GM19240 (cell line): Measurements from ENCODE around the gene FHIT.

Experiments
- DNase-seq: peaks from one replicate; pipeline ENCODE4 v3.0.0; 2011; ENCODE audit warnings: low spot score; ENCODE audit not compliant: insufficient read length

Gene FHIT

DNA sequence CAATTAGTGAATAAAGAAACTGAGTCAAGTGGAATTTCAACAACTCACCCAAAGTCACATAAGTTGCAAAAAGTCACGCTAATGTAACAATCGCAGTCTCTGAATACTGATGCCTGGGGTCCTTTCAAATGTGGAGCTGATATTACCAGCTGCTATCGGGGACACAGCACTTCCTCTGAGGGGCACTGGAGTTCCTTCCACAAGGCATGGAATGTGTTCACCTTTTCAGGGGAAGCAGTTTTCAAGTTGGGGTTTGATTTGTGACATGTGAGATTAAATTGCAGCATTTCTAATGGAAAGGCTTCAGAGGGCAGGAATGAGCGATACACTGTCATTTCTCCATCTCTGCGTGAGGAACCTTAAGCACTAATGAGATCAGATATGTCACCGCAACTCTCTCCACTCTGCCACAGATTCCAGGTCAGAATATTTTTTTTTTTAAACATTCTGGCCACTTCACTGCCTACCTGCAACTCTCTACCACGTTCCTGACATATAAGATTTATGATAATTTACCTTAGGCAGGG lies 1394.3 kb downstream of the FHIT start:
- DNase-seq: no peak

DNA sequence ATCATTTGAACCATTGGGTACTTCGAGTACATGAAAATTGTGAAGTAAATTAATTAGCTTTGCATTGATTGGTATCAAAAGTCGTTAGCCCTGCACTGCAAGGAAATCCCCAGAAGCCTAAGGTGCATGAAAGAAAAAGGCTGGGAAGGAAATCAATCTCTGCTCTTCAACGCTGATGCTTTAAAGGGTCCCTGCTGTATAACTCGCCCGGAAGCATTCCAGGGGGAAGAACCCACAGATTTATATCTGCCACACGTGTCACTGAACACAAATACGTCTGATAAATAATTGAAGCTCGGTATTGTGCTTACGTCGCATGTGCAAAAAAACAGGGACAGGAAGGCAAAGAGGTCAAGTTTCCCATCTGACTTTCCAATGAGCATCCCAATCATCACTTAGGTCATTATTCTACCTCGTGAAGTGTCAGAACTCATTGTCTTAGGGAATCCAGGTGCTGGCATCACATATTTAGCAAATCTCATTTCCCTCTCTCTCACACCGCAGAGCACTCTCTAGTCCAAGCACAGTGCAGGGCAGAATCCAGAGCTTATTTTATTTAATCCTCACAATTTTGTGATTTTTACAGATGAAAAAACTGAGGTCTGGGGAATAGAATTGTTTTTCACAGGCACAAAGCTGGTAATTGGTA lies 1397.1 kb downstream of the FHIT start:
- no peak for DNase-seq

GRCh38 chr3:59850417-59850816 lies 1400.8 kb downstream of the FHIT start:
- no peak for DNase-seq

- DNase-seq: no peak
These were observed 1405.9 kb downstream of the FHIT start for GRCh38 chr3:59845386-59845785.

- no peak for DNase-seq
These were observed 1407.4 kb downstream of the FHIT start for GRCh38 chr3:59843821-59844220.

DNA sequence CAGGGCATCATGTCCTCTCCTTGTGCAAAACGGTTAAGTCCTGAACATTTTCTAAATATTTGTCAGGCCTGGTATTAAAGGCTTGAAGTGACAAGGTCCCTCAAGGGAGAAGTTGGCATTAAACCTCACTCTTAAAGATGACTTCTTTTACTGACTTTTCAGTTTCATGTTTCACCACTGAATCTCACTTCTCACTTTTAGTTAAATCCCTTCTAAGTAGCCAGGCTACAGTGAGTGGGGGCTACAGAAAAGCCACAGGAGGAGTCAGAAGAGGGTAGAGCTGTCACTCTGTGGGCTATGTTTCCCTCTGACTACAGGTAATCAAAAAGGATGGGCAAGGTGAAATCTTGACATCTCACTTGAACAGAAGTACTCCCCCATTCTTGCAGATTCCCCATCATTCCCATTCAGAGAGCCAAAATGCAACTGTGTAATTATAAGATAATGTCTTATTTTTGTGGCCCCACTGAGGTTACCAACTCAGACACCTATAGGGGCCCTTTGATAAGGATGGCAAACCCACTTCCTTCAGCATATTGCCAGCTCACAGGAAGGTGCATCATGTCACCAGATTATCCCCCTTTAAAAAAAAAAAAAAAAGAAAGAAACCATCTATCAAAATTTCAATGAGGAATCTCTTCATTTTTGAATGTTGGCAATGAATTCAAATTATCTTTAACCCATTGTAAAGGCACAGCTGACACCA lies 1411.3 kb downstream of the FHIT start:
- peak; percentile 11 for DNase-seq

DNA sequence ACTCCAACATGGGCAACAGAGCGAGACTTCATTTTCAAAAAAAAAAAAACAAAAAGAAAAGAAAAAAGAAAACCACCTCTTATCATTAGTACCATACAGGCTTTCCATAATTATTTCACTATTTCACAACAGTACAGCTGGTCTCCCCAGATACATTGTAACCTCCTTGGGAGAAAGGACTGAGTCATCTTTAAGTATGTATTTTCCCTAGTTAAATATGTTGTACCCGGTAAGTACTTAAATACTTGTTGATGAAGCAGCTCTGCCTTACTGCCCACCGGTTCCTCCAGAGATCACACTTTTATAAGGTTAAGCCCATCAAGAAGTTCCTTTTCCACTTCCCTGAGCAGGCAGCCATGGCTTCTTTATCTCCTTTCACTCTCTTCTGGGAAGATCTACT lies 1412.0 kb downstream of the FHIT start:
- no peak for DNase-seq

DNA sequence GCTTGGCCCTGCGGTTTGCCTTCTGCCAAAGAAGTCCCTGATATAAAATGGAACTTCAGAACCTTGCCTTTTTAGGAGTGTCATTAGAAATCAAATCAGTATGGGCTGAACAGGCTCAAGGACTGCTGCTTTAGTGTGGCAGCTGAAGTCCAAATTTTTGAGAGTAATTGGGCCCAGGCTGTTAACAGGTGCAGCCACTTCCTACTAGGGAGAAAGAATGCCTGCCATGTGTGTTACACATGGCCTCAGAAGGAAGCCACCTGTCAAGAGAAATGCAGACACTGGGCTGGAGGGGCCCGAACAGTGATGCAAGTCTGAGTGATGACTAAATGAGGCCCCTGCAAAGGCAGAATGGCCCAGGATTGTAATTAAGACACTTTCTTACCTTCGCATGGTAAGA lies 1414.7 kb downstream of the FHIT start:
- no peak for DNase-seq

DNA sequence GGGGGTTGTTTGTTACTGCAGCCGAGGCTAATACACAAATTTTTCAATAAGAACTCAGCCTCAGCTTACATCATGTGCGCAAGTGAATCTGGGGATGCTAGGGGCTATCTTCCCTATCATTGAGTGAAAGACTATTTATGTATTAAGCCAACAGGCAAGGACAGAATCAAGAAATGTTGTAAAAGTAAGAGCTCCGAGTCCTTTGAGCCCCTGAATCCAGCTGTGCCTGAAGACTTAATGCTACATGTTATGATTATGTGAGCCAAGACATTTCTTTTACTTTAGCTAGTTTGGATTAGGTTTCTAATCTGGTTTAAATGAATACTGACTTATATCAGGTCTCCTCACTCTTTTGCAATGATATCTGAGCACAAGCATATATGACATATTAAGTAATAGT lies 1418.5 kb downstream of the FHIT start:
- no peak for DNase-seq

GRCh38 chr3:59832241-59832640 lies 1419.0 kb downstream of the FHIT start:
- no peak for DNase-seq

DNA sequence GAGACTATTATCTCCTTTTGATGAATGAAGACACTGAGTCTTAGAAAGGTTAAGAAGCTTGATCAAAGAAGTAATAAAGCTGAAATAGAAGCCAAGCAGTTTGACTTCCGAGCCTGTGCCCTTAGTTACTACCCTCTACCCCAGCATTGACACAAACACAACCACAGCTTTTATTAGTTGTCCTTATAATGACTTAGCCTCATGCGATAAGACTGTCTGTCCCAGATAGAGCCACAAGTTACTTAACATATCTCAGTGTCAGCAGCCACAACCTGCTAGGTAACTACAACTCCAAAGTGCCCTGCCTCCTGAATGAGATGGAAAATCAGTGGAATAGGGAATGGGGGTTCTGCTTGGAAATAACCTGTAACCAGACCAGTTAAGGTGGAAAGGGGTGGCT lies 1419.9 kb downstream of the FHIT start:
- no peak for DNase-seq

DNA sequence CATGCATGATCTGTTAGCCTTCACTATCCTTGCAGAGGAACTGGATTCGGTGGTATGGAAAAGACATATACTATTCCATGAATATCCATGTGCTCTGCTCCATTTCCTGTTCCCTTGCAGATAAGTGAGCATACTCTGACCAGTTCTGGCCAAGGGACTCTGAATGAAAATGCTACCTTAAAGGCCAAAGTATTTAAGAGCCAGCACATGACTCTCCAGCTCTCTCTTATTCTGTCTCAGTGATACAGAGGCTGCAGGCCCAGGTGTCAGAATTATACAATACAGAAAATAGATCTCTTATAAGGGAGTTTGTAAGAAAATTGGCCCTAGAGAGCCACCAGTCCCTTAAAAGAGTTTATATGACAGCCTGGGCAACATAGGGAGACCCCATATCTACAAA lies 1421.7 kb downstream of the FHIT start:
- DNase-seq: no peak

DNA sequence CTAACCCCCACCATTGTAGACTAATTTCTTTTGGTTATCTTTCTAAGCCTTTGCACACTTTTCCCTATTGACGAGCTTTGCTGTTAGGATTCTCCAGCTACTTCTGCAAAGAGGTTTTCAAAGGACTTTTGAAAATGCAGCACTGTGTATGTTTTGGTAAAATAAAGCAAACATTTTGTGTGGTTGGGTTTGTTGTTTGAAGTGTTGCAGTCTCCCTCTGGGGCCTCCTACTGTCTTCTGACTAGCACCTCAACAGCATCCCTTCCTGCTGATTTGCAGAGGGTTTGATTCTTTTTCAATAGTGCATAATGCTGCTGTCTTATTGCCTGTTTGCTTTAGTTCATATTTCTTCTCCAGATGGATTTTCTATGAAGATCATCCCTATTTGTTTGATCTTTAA lies 1426.4 kb downstream of the FHIT start:
- no peak for DNase-seq

- no peak for DNase-seq
These were observed 1430.0 kb downstream of the FHIT start for GRCh38 chr3:59821274-59821673.

DNA sequence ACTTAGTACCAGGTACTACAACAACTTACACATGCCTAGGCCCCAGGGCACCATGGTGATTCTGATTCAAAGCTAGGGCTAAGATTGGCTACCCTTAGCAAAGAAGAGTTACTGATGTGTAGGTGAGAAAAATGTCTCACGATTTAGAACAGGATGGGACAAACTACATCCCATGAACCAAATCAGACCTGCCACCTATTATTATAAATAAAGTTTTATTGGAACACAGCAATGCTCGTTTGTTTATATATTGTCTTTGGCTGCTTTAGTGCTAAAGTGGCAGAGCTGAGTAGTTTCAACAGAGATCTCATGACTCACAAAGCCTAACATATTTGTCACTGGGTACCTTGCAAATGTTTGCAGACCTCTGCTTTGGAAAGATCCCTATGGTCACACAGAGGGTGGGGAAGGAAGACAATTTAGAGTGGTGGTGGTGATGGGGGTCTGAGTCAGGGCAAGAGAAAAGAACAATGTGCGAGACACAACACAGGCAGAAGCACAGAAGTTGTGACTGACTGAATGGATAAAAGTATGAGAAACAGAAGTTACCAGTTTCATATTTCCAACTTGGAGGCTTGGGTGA lies 1430.8 kb downstream of the FHIT start:
- DNase-seq: no peak

GRCh38 chr3:59818919-59819300 lies 1432.3 kb downstream of the FHIT start:
- DNase-seq: no peak

DNA sequence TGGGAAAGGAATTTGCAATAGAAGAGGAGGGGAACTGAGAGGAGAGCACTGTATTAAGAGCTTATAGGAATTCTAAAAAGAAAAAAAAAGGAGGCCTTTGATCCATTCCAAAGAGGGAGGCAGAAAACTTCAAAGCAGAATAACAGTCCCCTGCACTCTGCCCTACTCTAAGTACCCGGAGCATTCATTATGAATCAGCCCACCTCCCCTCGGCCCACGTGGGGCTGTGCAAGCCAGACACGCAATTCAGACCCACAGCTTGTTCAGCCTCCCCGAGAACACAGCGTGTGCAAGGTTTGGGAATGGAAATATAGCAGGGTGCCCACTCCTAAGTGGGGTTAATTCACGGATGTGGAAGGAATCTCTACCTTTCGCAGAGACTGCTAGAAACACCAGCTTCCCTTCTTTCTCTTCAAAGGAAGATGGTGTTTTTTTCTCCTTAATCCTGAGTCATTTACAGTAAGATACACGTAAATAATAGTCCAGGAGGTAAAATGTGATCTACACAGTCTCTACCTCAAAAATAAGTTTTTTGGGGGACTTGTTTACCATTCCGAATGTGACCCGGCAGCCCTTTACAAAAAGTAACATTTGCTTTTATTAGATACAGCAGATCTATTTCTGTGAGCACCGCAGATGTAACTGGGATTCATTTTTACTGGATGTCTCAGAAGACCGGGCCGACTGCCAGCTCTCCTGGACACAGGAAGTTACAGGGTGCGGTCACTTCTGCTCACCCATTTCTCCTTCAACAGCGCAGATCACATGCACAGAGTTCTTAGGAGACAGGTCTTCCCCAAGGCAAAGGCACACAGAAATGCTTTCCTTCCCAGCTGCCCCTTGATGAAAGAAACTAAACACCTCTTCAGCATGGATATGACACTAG lies 1433.0 kb downstream of the FHIT start:
- DNase-seq: no peak

- no peak for DNase-seq
These were observed 1433.7 kb downstream of the FHIT start for GRCh38 chr3:59817511-59817910.

- DNase-seq: no peak
These were observed 1434.9 kb downstream of the FHIT start for GRCh38 chr3:59816312-59816711.

DNA sequence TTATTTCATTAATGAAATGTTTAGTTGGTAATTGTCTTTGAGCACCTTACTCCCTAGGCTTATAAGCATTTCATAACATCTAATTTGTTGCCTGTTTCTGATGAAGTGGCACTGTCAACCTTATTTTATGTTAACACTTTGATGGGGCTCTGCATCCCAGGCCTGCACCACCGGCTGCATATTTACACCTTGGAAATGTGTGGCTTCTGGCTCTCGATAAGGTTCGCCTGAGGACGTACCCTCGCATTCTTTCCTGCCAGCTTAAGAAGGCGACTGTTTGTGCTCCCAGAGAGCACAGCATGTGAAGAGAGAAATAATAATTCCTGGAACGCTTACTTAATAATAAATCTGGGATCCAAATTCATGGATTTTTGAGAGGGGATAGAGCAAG lies 1438.1 kb downstream of the FHIT start:
- no peak for DNase-seq

DNA sequence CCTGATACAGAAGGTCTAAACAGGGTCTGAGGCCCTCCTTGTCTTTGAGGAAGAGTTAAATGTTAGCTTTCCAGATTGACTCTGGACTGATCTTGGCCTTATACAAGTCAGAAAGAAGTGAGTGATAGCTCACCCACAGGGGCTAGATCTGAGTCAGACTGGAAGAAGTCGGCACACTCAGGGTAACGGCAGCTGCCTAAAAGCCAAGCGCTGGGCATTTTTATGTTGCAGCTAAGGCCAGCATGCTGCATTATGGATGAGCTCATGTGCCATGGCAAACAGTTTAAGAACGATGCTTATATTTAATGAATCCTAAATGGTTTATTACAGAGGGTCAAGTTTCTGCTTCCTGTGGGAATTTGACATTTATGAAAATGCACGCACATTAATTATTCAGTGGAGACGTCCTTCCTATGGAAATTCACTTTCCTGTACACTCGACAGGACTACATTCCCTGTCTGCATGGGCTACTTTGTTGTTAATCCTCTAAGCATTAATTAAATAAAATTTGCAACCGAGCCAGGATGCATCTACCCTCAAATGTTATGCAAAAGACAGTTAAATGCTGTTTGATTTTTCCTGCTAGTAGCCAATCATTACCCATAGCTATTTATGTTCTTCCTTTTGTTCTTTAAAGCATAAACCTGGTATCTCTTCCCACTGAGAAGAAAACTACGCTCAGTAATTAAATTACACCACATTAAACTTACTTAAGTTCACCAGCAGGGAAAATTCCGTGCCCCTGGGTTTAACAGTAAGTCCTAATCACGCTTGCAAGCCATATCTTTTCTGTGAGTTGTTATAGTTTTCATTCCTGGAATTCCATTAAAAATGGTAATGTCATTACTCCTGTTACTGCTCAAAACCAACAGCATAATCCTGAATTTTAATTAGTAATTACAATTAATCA lies 1438.8 kb downstream of the FHIT start:
- no peak for DNase-seq
